H1 (cell line): Measurements from ENCODE around the gene TACC2. TPM values are rescaled to one million over a fixed set of nuclear protein-coding genes. Genes with fewer than 3 reads are reported as not detected.

Experiments used
- BRCA1 ChIP-seq: IDR thresholded peaks from 2 replicates; pipeline ENCODE4 v1.6.1; 2012; ENCODE audit warnings: low read depth, low read length, improper control_type of control experiment
- CEBPB ChIP-seq: IDR thresholded peaks from 2 replicates; pipeline ENCODE4 v1.6.1; 2012; ENCODE audit warnings: low read depth, low read length
- CHD1 ChIP-seq: IDR thresholded peaks from 2 replicates; pipeline ENCODE4 v1.6.1; 2012; ENCODE audit warnings: low read depth, low read length, improper control_type of control experiment
- E2F6 ChIP-seq: IDR thresholded peaks from 2 replicates; pipeline ENCODE4 v1.6.1; 2012; ENCODE audit warnings: inconsistent platforms
- MAFK ChIP-seq: IDR thresholded peaks from 2 replicates; pipeline ENCODE4 v1.6.1; 2012; ENCODE audit warnings: low read depth, mild to moderate bottlenecking, improper control_type of control experiment, low read length
- POU5F1 ChIP-seq: IDR thresholded peaks from 2 replicates; pipeline ENCODE4 v1.6.1; 2011; ENCODE audit warnings: low read depth, mild to moderate bottlenecking, low read length, moderate library complexity
- RNF2 ChIP-seq: fragments of 200-900, 300-1000 bp; sonication (generic); IDR thresholded peaks from 2 replicates; pipeline ENCODE4 v1.7.1; 2016; ENCODE audit warnings: borderline replicate concordance, low read depth, mild to moderate bottlenecking, antibody characterized with exemption, low read length; ENCODE audit not compliant: poor library complexity, severe bottlenecking; ENCODE audit errors: missing control alignments
- SIN3A ChIP-seq, 2 experiments: IDR thresholded peaks in 1 of 2; conservative IDR thresholded peaks in 1 of 2; 2 replicates each; pipeline ENCODE4 v1.6.1; 2011 to 2012; ENCODE audit warnings: low read length in 2 of 2, improper control_type of control experiment in 1 of 2, low read depth in 1 of 2, mild to moderate bottlenecking in 1 of 2
- SUZ12 ChIP-seq: fragments of 200-600 bp; sonication (generic); IDR thresholded peaks from 2 replicates; pipeline ENCODE4 v1.6.1; 2012; ENCODE audit warnings: mild to moderate bottlenecking, inconsistent platforms, low read length, moderate library complexity, mixed read lengths
- polyA plus RNA-seq, 7 experiments: library from polyadenylated mRNA; depleted of rRNA in 3 of 7; stranded (reverse) in 5 of 7; unstranded in 2 of 7; fragments of >200 nt in 5 of 7; fragments of 200-250 nt in 2 of 7; gene quantifications; 1 replicate in 5 of 7; 2 replicates in 1 of 7; 4 replicates in 1 of 7; pipeline versions ENCODE4 v1.2.1 to v1.2.3, GENCODE V29; 2011 to 2013; ENCODE audit warnings: missing spikeins in 2 of 7, mixed read lengths in 2 of 7
- total RNA-seq: library from RNA; stranded (reverse); fragmentation: NEBNext Ultra II Directional; extraction: Animal tissue kit (Norgen Biotek cat#: 25700); gene quantifications from 2 replicates; pipeline ENCODE4 v1.2.1, GENCODE V29; 2021

The TACC2 gene
- total and polyA plus RNA-seq, 2 of the 8 experiments (the other 6 are each of a cell fraction or from before 2014, with no cell fraction given) = 21.2 to 46.6 TPM

GRCh38 chr10:122124342-122124741 lies 135.4 kb downstream of the TACC2 start (continued):
- no peak for TF ChIP-seq CHD1
- no peak for TF ChIP-seq E2F6
- TF ChIP-seq SIN3A (conservative IDR thresholded peaks at IDR 0.05 in 1 of 2, IDR thresholded peaks at IDR 0.05 in 1 of 2; ENCODE audit: low read depth in 1 of 2, low read length in 2 of 2) = no peak
- TF ChIP-seq CEBPB = no peak
- TF ChIP-seq MAFK = no peak
- TF ChIP-seq BRCA1 = no peak
- TF ChIP-seq POU5F1 = no peak
- TF ChIP-seq SUZ12 = no peak
- no peak for TF ChIP-seq RNF2
- TF ChIP-seq, all 59 proteins: peak for 0
